K562 (cell line): ENCODE results near the gene P2RY13. TPM values are rescaled to one million over a fixed set of nuclear protein-coding genes. Genes with fewer than 3 reads are reported as not detected.

Experiments
- ATAC-seq: fragments of 200-7000 bp; cut with Tn5 transposase; 3 replicates; pipeline ENCODE4 v1.9.1; 2020; ENCODE audit warnings: moderate library complexity
- BruUV-seq: library from RNA; stranded (reverse); fragments of 400-500 nt; replicated peaks from 2 replicates; lab custom pipeline; 2021; lab: Mats Ljungman, UMichigan
- CTCF ChIA-PET: fragments of 300-600 bp; formaldehyde crosslinking; extraction: SDS; loops from one replicate; lab custom pipeline; 2021; ENCODE audit warnings: low intra/inter-chr PET ratio; lab: Yijun Ruan, JAX
- POLR2A ChIA-PET: fragments of 300-600, 350-650 bp; sonication (Branson Sonifier 250); formaldehyde crosslinking; extraction: SDS; loops from one replicate; lab custom pipeline; 2021; ENCODE audit warnings: antibody characterized with exemption, inconsistent platforms; lab: Yijun Ruan, JAX
- DNase-seq, 4 experiments: peaks; one replicate each; pipeline versions ENCODE4 v3.0.0 to v3.0.0-alpha.2; 2011 to 2018; ENCODE audit warnings: low spot score in 3 of 4, mixed read lengths in 3 of 4; ENCODE audit errors: extremely low read depth in 1 of 4
- FAIRE-seq: peaks from 2 replicates; lab custom pipeline; 2011; peaks lifted over from hg19 to GRCh38; lab: Jason Lieb, UNC
- H2AFZ ChIP-seq: 2 replicates; pipeline ENCODE4 v1.6.0; 2011; ENCODE audit warnings: low read depth, low read length, control low read depth, inconsistent platforms
- H3K27ac ChIP-seq: fragments of 200-600 bp; 3 replicates; pipeline ENCODE4 v1.8.0; 2011; ENCODE audit warnings: low read depth, mild to moderate bottlenecking, control low read depth, inconsistent platforms, low read length, moderate library complexity, mixed read lengths; ENCODE audit errors: extremely low read depth
- H3K27me3 ChIP-seq, 2 experiments: fragments of 300-600 bp in 1 of 2; 2 replicates in 1 of 2; 3 replicates in 1 of 2; pipeline versions ENCODE4 v1.6.0 to v1.8.0; 2011; ENCODE audit warnings: inconsistent platforms in 2 of 2, low read length in 2 of 2, mild to moderate bottlenecking in 1 of 2, mixed read lengths in 1 of 2, moderate library complexity in 1 of 2; ENCODE audit not compliant: control insufficient read depth in 2 of 2, insufficient read depth in 2 of 2
- H3K36me3 ChIP-seq: fragments of 300-600 bp; 3 replicates; pipeline ENCODE4 v1.8.0; 2011; ENCODE audit warnings: mild to moderate bottlenecking, low read length, inconsistent platforms; ENCODE audit not compliant: control insufficient read depth, insufficient read depth
- H3K4me1 ChIP-seq, 2 experiments: fragments of 200-600 bp in 1 of 2; replicated peaks in 1 of 2; 2 replicates in 1 of 2; 3 replicates in 1 of 2; pipeline versions ENCODE4 v1.5.1 to v1.8.0; 2011; ENCODE audit warnings: inconsistent platforms in 2 of 2, low read length in 2 of 2, mild to moderate bottlenecking in 1 of 2, mixed read lengths in 1 of 2, moderate library complexity in 1 of 2; ENCODE audit not compliant: control insufficient read depth in 2 of 2, insufficient read depth in 2 of 2
- H3K4me2 ChIP-seq: 2 replicates; pipeline ENCODE4 v1.6.1; 2011; ENCODE audit warnings: low read length, control low read depth, inconsistent platforms, mixed read lengths; ENCODE audit not compliant: insufficient read depth
- H3K4me3 ChIP-seq: fragments of 200-600 bp; sonication (generic), shearing (Covaris generic); 2 replicates; pipeline ENCODE4 v1.5.1; 2016; ENCODE audit warnings: control low read depth, inconsistent platforms
- H3K79me2 ChIP-seq: fragments of 200-600 bp; 3 replicates; pipeline ENCODE4 v1.8.0; 2011; ENCODE audit warnings: low read length, inconsistent platforms; ENCODE audit not compliant: control insufficient read depth, insufficient read depth
- H3K9ac ChIP-seq, 2 experiments: 2 replicates each; pipeline versions ENCODE4 v1.6.0 to v1.6.1; 2011; ENCODE audit warnings: low read depth in 2 of 2, low read length in 2 of 2, control low read depth in 1 of 2, inconsistent platforms in 1 of 2, mild to moderate bottlenecking in 1 of 2, mixed read lengths in 1 of 2; ENCODE audit not compliant: insufficient read depth in 1 of 2
- H3K9me1 ChIP-seq: one replicate; pipeline ENCODE4 v1.6.0; 2011; ENCODE audit warnings: inconsistent platforms, mild to moderate bottlenecking, low read length, moderate library complexity; ENCODE audit not compliant: control insufficient read depth, insufficient read depth
- H3K9me3 ChIP-seq: replicated peaks from 2 replicates; pipeline ENCODE4 v1.5.1; 2011; ENCODE audit warnings: low read depth, low read length, inconsistent platforms; ENCODE audit not compliant: control insufficient read depth, insufficient read depth
- H4K20me1 ChIP-seq: replicated peaks from 2 replicates; pipeline ENCODE4 v1.6.1; 2011; ENCODE audit warnings: low read length, inconsistent platforms, mixed read lengths; ENCODE audit not compliant: control insufficient read depth, insufficient read depth
- IRF2 ChIP-seq: sonication (generic); formaldehyde crosslinking; IDR thresholded peaks from 2 replicates; pipeline ENCODE4 v1.8.1; 2022; ENCODE audit warnings: mild to moderate bottlenecking, missing genetic modification reagents
- MBD2 ChIP-seq: sonication (generic); IDR thresholded peaks from 2 replicates; pipeline ENCODE4 v1.6.1; 2016; ENCODE audit warnings: low read depth, borderline replicate concordance
- TEAD1 ChIP-seq, 2 experiments: fragments of 450-650 bp in 1 of 2; sonication (generic) in 1 of 2; formaldehyde crosslinking; IDR thresholded peaks; 2 replicates each; pipeline versions ENCODE4 v1.4.0 to v1.8.0; 2020 to 2022; ENCODE audit warnings: mild to moderate bottlenecking in 2 of 2, missing genetic modification reagents in 1 of 2
- WGBS: fragments of 100-300 bp; shearing (Covaris generic); methylation state at CpG from one replicate; pipeline ENCODE4 v1.1.6; 2016; ENCODE audit warnings: low coverage, mixed read lengths; ENCODE audit not compliant: insufficient coverage; ENCODE audit errors: missing lambda C conversion rate; 5-methylcytosine and 5-hydroxymethylcytosine counted together
- in situ Hi-C: fragments of 300-500 bp; cut with MboI; formaldehyde crosslinking; loops from 4 replicates; pipeline ENCODE4 v1.15.0; 2018; ENCODE audit warnings: inconsistent platforms, mixed read lengths
- intact Hi-C: fragments of 100-400 bp; cut with micrococcal nuclease; formaldehyde crosslinking; loops from 2 replicates; pipeline ENCODE4 v1.14.2; 2022
- polyA plus RNA-seq, 8 experiments: library from polyadenylated mRNA; depleted of rRNA in 4 of 8; stranded (reverse) in 5 of 8; unstranded in 3 of 8; fragments of >200 nt; fragmentation: Nextera tagmentation in 2 of 8; fragmentation: Illumina TruSeq in 1 of 8; extraction: Ambion mirVana in 2 of 8; extraction: Trizol in 1 of 8; gene quantifications; 2 replicates each; pipeline versions ENCODE4 v1.2.1 to v1.2.3, GENCODE V29; 2011 to 2014; ENCODE audit warnings: inconsistent platforms in 1 of 8, missing spikeins in 1 of 8
- total RNA-seq, 7 experiments: library from RNA; depleted of rRNA in 6 of 7; stranded (reverse); fragments of >200 nt in 6 of 7; fragmentation: Illumina TruSeq in 2 of 7; extraction: Trizol in 2 of 7; gene quantifications; 2 replicates each; pipeline versions ENCODE4 v1.2.1 to v1.2.3, GENCODE V29; 2011 to 2021; ENCODE audit warnings: low replicate concordance in 1 of 7
- TF ChIP-seq, protein P1 (sequence below): sonication (generic); formaldehyde crosslinking; IDR thresholded peaks from 2 replicates; pipeline ENCODE4 v1.9.0; 2022; ENCODE audit warnings: mild to moderate bottlenecking, missing genetic modification reagents
- TF ChIP-seq, protein P2 (sequence below), 2 experiments: fragments of 450-650 bp in 1 of 2; sonication (generic) in 1 of 2; formaldehyde crosslinking in 1 of 2; IDR thresholded peaks; 2 replicates each; pipeline versions ENCODE4 v1.7.1 to v1.9.0; 2016 to 2022; ENCODE audit warnings: inconsistent platforms in 1 of 2, mild to moderate bottlenecking in 1 of 2, missing genetic modification reagents in 1 of 2
- TF ChIP-seq, protein P3 (sequence below): sonication (generic); formaldehyde crosslinking; IDR thresholded peaks from 2 replicates; pipeline ENCODE4 v1.8.1; 2023; ENCODE audit warnings: mild to moderate bottlenecking, missing genetic modification reagents
- TF ChIP-seq, protein P4 (sequence below): fragments of 450-650 bp; IDR thresholded peaks from 2 replicates; pipeline ENCODE4 v1.6.1; 2017; ENCODE audit warnings: mild to moderate bottlenecking, moderate library complexity

Gene P2RY13
- total and polyA plus RNA-seq, 9 of the 15 experiments (the other 6 are each of a cell fraction or from before 2014, with no cell fraction given): not detected

DNA sequence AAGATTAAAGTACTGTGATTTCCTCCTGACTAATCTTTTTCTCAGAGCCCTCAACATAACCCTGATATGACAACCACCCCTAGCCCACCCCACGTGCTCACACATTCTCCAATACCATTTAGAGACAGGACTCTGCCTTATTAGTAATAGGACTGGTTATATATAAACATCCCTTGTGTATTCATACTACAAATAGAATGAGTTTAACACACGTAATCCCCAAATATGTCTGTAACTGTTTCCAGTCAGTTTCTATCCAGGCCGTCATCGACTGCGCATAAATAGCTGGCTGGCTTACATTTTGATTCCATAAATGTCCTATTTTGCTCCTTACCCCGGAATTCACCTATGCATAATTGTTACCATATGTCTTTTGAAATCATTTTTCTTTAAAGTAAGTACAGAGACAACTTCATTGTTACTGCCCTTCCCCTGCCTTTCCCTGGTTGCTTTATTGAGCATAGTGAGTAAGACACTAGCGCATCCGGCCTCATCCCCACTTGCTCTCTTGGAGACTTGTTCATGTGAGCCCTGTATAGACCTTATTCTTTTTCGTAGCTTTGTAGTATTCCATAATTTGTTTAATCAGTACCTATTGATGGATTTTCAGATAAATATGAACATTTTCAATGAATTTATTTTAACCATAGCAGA, 47.6 kb downstream of the P2RY13 start:
- WGBS: 2% methylated on average over 9 of the region's 9 CpGs
- no peak overlapping the region for H2AFZ ChIP-seq
- H3K27me3 ChIP-seq: 0 out of 5 replicates have a peak, but pooled peaks cover 0 to 3% of the 10 kb centered on the region in 2 experiments
- no TSS peak for BruUV-seq
- H3K79me2 ChIP-seq: no peaks in the 10 kb centered on the region
- no peaks in the 10 kb centered on the region for H3K36me3 ChIP-seq
- in situ Hi-C loops (loop anchor here (10.0 kb wide), 1 partner anchor 117 kb away; no protein-coding TSS in a partner anchor), intact Hi-C loops (loop anchor here (5.0 kb wide), 1 partner anchor 494 kb away; no protein-coding TSS in a partner anchor)
- CTCF ChIA-PET: interaction anchor here (0.7 to 2.8 kb wide), 3 partner anchors 54 to 636 kb away, joined by 3 to 23 read pairs (median 9); no protein-coding TSS in a partner anchor
- no peaks in the 10 kb centered on the region for H3K9me3 ChIP-seq
- H3K27ac ChIP-seq: no peak overlapping the region
- H3K9me1 ChIP-seq: no peaks in the 10 kb centered on the region
- H4K20me1 ChIP-seq: no peaks in the 10 kb centered on the region
- ATAC-seq (no peak), FAIRE-seq (no peak), DNase-seq (no peak)
- POLR2A ChIA-PET: no interaction called here
- no peak overlapping the region for H3K4me3 ChIP-seq
- no peak overlapping the region for H3K9ac ChIP-seq
- H3K4me2 ChIP-seq: no peak overlapping the region
- H3K4me1 ChIP-seq: no peaks in the 10 kb centered on the region; a peak in 2 of 5 replicates
- TF ChIP-seq, protein P1, sequence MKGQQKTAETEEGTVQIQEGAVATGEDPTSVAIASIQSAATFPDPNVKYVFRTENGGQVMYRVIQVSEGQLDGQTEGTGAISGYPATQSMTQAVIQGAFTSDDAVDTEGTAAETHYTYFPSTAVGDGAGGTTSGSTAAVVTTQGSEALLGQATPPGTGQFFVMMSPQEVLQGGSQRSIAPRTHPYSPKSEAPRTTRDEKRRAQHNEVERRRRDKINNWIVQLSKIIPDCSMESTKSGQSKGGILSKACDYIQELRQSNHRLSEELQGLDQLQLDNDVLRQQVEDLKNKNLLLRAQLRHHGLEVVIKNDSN: no peak
- no peak for TF ChIP-seq MBD2
- TF ChIP-seq, protein P2, sequence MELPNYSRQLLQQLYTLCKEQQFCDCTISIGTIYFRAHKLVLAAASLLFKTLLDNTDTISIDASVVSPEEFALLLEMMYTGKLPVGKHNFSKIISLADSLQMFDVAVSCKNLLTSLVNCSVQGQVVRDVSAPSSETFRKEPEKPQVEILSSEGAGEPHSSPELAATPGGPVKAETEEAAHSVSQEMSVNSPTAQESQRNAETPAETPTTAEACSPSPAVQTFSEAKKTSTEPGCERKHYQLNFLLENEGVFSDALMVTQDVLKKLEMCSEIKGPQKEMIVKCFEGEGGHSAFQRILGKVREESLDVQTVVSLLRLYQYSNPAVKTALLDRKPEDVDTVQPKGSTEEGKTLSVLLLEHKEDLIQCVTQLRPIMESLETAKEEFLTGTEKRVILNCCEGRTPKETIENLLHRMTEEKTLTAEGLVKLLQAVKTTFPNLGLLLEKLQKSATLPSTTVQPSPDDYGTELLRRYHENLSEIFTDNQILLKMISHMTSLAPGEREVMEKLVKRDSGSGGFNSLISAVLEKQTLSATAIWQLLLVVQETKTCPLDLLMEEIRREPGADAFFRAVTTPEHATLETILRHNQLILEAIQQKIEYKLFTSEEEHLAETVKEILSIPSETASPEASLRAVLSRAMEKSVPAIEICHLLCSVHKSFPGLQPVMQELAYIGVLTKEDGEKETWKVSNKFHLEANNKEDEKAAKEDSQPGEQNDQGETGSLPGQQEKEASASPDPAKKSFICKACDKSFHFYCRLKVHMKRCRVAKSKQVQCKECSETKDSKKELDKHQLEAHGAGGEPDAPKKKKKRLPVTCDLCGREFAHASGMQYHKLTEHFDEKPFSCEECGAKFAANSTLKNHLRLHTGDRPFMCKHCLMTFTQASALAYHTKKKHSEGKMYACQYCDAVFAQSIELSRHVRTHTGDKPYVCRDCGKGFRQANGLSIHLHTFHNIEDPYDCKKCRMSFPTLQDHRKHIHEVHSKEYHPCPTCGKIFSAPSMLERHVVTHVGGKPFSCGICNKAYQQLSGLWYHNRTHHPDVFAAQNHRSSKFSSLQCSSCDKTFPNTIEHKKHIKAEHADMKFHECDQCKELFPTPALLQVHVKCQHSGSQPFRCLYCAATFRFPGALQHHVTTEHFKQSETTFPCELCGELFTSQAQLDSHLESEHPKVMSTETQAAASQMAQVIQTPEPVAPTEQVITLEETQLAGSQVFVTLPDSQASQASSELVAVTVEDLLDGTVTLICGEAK (IDR thresholded peaks at IDR 0.05): no peak
- TF ChIP-seq, protein P2 (CRISPR knock-in tag; IDR thresholded peaks at IDR 0.05): no peak
- TF ChIP-seq, protein P3, sequence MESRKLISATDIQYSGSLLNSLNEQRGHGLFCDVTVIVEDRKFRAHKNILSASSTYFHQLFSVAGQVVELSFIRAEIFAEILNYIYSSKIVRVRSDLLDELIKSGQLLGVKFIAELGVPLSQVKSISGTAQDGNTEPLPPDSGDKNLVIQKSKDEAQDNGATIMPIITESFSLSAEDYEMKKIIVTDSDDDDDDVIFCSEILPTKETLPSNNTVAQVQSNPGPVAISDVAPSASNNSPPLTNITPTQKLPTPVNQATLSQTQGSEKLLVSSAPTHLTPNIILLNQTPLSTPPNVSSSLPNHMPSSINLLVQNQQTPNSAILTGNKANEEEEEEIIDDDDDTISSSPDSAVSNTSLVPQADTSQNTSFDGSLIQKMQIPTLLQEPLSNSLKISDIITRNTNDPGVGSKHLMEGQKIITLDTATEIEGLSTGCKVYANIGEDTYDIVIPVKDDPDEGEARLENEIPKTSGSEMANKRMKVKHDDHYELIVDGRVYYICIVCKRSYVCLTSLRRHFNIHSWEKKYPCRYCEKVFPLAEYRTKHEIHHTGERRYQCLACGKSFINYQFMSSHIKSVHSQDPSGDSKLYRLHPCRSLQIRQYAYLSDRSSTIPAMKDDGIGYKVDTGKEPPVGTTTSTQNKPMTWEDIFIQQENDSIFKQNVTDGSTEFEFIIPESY: no peak
- no peak for TF ChIP-seq TEAD1 (CRISPR knock-in tag; IDR thresholded peaks at IDR 0.05)
- TF ChIP-seq, protein P4, sequence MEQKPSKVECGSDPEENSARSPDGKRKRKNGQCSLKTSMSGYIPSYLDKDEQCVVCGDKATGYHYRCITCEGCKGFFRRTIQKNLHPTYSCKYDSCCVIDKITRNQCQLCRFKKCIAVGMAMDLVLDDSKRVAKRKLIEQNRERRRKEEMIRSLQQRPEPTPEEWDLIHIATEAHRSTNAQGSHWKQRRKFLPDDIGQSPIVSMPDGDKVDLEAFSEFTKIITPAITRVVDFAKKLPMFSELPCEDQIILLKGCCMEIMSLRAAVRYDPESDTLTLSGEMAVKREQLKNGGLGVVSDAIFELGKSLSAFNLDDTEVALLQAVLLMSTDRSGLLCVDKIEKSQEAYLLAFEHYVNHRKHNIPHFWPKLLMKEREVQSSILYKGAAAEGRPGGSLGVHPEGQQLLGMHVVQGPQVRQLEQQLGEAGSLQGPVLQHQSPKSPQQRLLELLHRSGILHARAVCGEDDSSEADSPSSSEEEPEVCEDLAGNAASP: no peak
- no peak for TF ChIP-seq IRF2 (CRISPR knock-in tag)
